ENCODE data around the gene ZMIZ1.

The ZMIZ1 gene

GRCh38 chr10:79247373-79248137 is 178.8 kb downstream of the ZMIZ1 start:
- no peak for DNase-seq (ENCODE audit: low read depth in 2 of 2)

- no peak for DNase-seq (ENCODE audit: low read depth in 2 of 2)
Measured at GRCh38 chr10:79248341-79249185, 179.8 kb downstream of the ZMIZ1 start.

- no peak for DNase-seq (ENCODE audit: low read depth in 2 of 2)
Measured at GRCh38 chr10:79249186-79250121, 180.7 kb downstream of the ZMIZ1 start.

- DNase-seq (ENCODE audit: low read depth in 2 of 2) = no peak
Measured at GRCh38 chr10:79250259-79250658, 181.5 kb downstream of the ZMIZ1 start.

- DNase-seq (ENCODE audit: low read depth in 2 of 2) = no peak
Measured at GRCh38 chr10:79252450-79252849, 183.7 kb downstream of the ZMIZ1 start.

- DNase-seq (ENCODE audit: low read depth in 2 of 2) = no peak
Measured at GRCh38 chr10:79252971-79253370, 184.2 kb downstream of the ZMIZ1 start.

- DNase-seq (ENCODE audit: low read depth in 2 of 2) = no peak
Measured at GRCh38 chr10:79253704-79254103, 184.9 kb downstream of the ZMIZ1 start.

GRCh38 chr10:79254333-79255006 is 185.7 kb downstream of the ZMIZ1 start:
- DNase-seq (ENCODE audit: low read depth in 2 of 2) = no peak

- DNase-seq (ENCODE audit: low read depth in 2 of 2) = no peak
Measured at GRCh38 chr10:79255007-79255507, 186.3 kb downstream of the ZMIZ1 start.

GRCh38 chr10:79256264-79256806 is 187.6 kb downstream of the ZMIZ1 start:
- DNase-seq (ENCODE audit: low read depth in 2 of 2) = no peak

GRCh38 chr10:79258894-79259293 is 190.1 kb downstream of the ZMIZ1 start:
- no peak for DNase-seq (ENCODE audit: low read depth in 2 of 2)

- no peak for DNase-seq (ENCODE audit: low read depth in 2 of 2)
Measured at GRCh38 chr10:79259834-79260233, 191.1 kb downstream of the ZMIZ1 start.

- DNase-seq (ENCODE audit: low read depth in 2 of 2) = no peak
Measured at GRCh38 chr10:79260811-79261740, 192.3 kb downstream of the ZMIZ1 start.

GRCh38 chr10:79262131-79262530 is 193.4 kb downstream of the ZMIZ1 start:
- no peak for DNase-seq (ENCODE audit: low read depth in 2 of 2)

GRCh38 chr10:79262959-79263746 is 194.4 kb downstream of the ZMIZ1 start:
- no peak for DNase-seq (ENCODE audit: low read depth in 2 of 2)

GRCh38 chr10:79263939-79264338 is 195.2 kb downstream of the ZMIZ1 start:
- DNase-seq (ENCODE audit: low read depth in 2 of 2) = no peak

- no peak for DNase-seq (ENCODE audit: low read depth in 2 of 2)
Measured at GRCh38 chr10:79264942-79265341, 196.2 kb downstream of the ZMIZ1 start.

- no peak for DNase-seq (ENCODE audit: low read depth in 2 of 2)
Measured at GRCh38 chr10:79266084-79266483, 197.3 kb downstream of the ZMIZ1 start.
